OCI-LY1 (cell line): ENCODE measurements around the gene PLD1.

ENCODE experiments used
- EZH2 ChIP-seq: fragments of 200-600 bp; sonication (generic), shearing (Covaris generic); IDR thresholded peaks from 2 replicates; pipeline ENCODE4 v1.8.0; 2017; ENCODE audit warnings: borderline replicate concordance, mixed run types, mild to moderate bottlenecking, antibody characterized with exemption, low read length, moderate library complexity, mixed read lengths
- TF ChIP-seq, protein P1 (sequence below): fragments of 200-600 bp; sonication (generic), shearing (Covaris generic); IDR thresholded peaks from 2 replicates; pipeline ENCODE4 v1.5.1; 2017; ENCODE audit warnings: mild to moderate bottlenecking, antibody characterized with exemption, low read length, moderate library complexity, mixed read lengths

DNA sequence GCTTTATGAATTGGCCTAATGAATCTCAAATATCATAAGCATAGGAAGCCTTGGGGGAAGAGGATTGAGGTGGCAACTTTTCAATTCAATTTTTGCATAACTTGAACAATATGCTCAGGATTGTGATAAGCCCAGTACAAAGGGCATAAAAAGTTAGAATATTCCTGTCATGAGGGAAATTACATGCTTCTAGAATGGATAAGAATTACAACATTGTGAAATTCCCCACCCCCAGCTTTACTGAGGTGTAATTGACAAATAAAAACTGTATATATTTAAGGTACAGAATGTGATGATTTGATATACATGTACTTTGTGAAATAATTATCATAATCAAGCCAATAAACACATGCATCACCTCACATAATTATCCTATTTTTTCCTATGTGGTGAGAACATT is 217.5 kb downstream of the PLD1 start:
- TF ChIP-seq, protein P1, sequence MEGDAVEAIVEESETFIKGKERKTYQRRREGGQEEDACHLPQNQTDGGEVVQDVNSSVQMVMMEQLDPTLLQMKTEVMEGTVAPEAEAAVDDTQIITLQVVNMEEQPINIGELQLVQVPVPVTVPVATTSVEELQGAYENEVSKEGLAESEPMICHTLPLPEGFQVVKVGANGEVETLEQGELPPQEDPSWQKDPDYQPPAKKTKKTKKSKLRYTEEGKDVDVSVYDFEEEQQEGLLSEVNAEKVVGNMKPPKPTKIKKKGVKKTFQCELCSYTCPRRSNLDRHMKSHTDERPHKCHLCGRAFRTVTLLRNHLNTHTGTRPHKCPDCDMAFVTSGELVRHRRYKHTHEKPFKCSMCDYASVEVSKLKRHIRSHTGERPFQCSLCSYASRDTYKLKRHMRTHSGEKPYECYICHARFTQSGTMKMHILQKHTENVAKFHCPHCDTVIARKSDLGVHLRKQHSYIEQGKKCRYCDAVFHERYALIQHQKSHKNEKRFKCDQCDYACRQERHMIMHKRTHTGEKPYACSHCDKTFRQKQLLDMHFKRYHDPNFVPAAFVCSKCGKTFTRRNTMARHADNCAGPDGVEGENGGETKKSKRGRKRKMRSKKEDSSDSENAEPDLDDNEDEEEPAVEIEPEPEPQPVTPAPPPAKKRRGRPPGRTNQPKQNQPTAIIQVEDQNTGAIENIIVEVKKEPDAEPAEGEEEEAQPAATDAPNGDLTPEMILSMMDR = no peak
- no peak for TF ChIP-seq EZH2
